VCaP (cell line): ENCODE measurements around the gene NEU1.
"Not testable (repeated sequence)": the region's sequence is repeated elsewhere in the genome, so short reads cannot be mapped to it uniquely, and the experiment has no call there.

Source experiments
- H3K27ac ChIP-seq: fragments of 450-650 bp; 2 replicates; pipeline ENCODE4 v1.5.1; 2017
- CTCF ChIP-seq: fragments of 450-650 bp; conservative IDR thresholded peaks from 2 replicates; pipeline ENCODE4 v1.5.1; 2017; ENCODE audit warnings: mild to moderate bottlenecking, moderate library complexity

NEU1 gene

GRCh38 chr6:31829633-31830283 is 32.9 kb downstream of the NEU1 start:
- peak; percentile 48 for TF ChIP-seq CTCF
- peak overlapping the region; percentile 66 for H3K27ac ChIP-seq

GRCh38 chr6:31827286-31828079 is 35.1 kb downstream of the NEU1 start, which contains the start of gene HSPA1B:
Gene HSPA1B (plus strand): TSS chr6:31827738. CDS start chr6:31827951, 213 bp downstream.
- H3K27ac ChIP-seq, result peak within 1 kb of the TSS; percentile 97
- no peak for TF ChIP-seq CTCF

GRCh38 chr6:31826793-31827285 is 35.8 kb downstream of the NEU1 start:
- TF ChIP-seq CTCF, result no peak
- peak overlapping the region; percentile 97 for H3K27ac ChIP-seq

GRCh38 chr6:31825553-31825952 is 37.1 kb downstream of the NEU1 start:
- TF ChIP-seq CTCF, result no peak

GRCh38 chr6:31823592-31824196 is 38.9 kb downstream of the NEU1 start:
- peak overlapping the region; percentile 97 for H3K27ac ChIP-seq

More at GRCh38 chr6:31825553-31825952, 37.1 kb downstream of the NEU1 start:
- H3K27ac ChIP-seq, result peak overlapping the region; percentile 97

- H3K27ac ChIP-seq, result peak overlapping the region; percentile 97
- TF ChIP-seq CTCF, result no peak
Observed at GRCh38 chr6:31822036-31822821, 40.4 kb downstream of the NEU1 start.

- H3K27ac ChIP-seq, result peak overlapping the region; percentile 97
- no peak for TF ChIP-seq CTCF
Observed at GRCh38 chr6:31821301-31822035, 41.2 kb downstream of the NEU1 start.

- H3K27ac ChIP-seq, result not testable (repeated sequence)
Observed at GRCh38 chr6:31820399-31820798, 42.2 kb downstream of the NEU1 start.
